Right atrium auricular region (tissue), 2 donors: ENCODE data around the gene UNC13C. TPM values are rescaled to one million over a fixed set of nuclear protein-coding genes. Genes with fewer than 3 reads are reported as not detected.

ENCODE experiments used
- DNase-seq: peaks from one replicate; pipeline ENCODE4 v3.0.0-alpha.2; 2019; ENCODE audit warnings: low spot score
- H3K27ac ChIP-seq, 2 donors: fragments of 200-600 bp; sonication (generic); 1 replicate in 1 of 2; 2 replicates in 1 of 2; pipeline ENCODE4 v1.5.1; 2016 to 2019
- H3K27me3 ChIP-seq, 2 donors: fragments of 200-600 bp; sonication (generic); one replicate each; pipeline versions ENCODE4 v1.5.1 to v1.6.0; 2017 to 2019
- H3K36me3 ChIP-seq: fragments of 200-600 bp; sonication (generic); one replicate; pipeline ENCODE4 v1.5.1; 2016
- H3K4me1 ChIP-seq, 2 donors: fragments of 200-600 bp; sonication (generic); one replicate each; pipeline versions ENCODE4 v1.5.1 to v1.6.0; 2017 to 2019
- H3K4me3 ChIP-seq, 2 donors: fragments of 200-600 bp; sonication (generic); 1 replicate in 1 of 2; 2 replicates in 1 of 2; pipeline ENCODE4 v1.5.1; 2017 to 2019; ENCODE audit warnings: mild to moderate bottlenecking in 1 of 2, moderate library complexity in 1 of 2
- H3K9me3 ChIP-seq, 2 donors: fragments of 200-600 bp; sonication (generic); one replicate each; pipeline ENCODE4 v1.5.1; 2019
- total RNA-seq, 2 donors: library from RNA; depleted of rRNA; stranded (reverse); fragments of >200 nt; gene quantifications; one replicate each; pipeline ENCODE4 v1.1.0, GENCODE V29; 2016
- TF ChIP-seq, protein P1 (sequence below), 2 donors: fragments of 200-600 bp; sonication (generic); IDR thresholded peaks; one replicate each; pipeline ENCODE4 v1.5.1; 2019; ENCODE audit warnings: antibody characterized with exemption in 2 of 2

The UNC13C gene
- total RNA-seq, 2 donors from 2014 or later: 0.19 to 0.31 TPM

DNA sequence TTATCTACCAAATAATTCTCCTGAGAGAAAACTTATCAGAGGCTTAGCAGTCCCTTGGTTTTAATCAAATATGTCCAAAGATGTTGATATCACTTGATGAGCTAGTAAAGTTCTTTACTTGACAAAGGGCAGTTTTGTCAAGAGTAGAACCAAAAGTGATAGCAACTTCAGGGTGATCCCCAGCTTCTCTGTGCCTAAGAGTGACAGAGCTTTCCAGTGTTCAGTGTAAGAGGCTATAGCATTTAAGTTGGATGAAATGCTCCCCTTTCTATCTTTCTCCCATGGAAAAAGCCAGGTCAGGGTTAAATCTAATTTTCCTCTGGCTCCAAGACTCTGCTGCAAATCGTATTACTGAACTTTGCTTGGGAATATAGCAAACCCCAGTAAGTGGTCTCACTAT is 120.8 kb downstream of the UNC13C start:
- no peaks in the 10 kb centered on the region for H3K4me1 ChIP-seq
- TF ChIP-seq, protein P1, sequence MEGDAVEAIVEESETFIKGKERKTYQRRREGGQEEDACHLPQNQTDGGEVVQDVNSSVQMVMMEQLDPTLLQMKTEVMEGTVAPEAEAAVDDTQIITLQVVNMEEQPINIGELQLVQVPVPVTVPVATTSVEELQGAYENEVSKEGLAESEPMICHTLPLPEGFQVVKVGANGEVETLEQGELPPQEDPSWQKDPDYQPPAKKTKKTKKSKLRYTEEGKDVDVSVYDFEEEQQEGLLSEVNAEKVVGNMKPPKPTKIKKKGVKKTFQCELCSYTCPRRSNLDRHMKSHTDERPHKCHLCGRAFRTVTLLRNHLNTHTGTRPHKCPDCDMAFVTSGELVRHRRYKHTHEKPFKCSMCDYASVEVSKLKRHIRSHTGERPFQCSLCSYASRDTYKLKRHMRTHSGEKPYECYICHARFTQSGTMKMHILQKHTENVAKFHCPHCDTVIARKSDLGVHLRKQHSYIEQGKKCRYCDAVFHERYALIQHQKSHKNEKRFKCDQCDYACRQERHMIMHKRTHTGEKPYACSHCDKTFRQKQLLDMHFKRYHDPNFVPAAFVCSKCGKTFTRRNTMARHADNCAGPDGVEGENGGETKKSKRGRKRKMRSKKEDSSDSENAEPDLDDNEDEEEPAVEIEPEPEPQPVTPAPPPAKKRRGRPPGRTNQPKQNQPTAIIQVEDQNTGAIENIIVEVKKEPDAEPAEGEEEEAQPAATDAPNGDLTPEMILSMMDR (IDR thresholded peaks at IDR 0.05): no peak
- no peak overlapping the region for H3K27ac ChIP-seq
- no peak overlapping the region for H3K4me3 ChIP-seq
- peaks cover 0 to 6% of the 10 kb centered on the region in 2 donors for H3K9me3 ChIP-seq
- DNase-seq: no peak
- H3K36me3 ChIP-seq: no peaks in the 10 kb centered on the region
- H3K27me3 ChIP-seq: no peaks in the 10 kb centered on the region

DNA sequence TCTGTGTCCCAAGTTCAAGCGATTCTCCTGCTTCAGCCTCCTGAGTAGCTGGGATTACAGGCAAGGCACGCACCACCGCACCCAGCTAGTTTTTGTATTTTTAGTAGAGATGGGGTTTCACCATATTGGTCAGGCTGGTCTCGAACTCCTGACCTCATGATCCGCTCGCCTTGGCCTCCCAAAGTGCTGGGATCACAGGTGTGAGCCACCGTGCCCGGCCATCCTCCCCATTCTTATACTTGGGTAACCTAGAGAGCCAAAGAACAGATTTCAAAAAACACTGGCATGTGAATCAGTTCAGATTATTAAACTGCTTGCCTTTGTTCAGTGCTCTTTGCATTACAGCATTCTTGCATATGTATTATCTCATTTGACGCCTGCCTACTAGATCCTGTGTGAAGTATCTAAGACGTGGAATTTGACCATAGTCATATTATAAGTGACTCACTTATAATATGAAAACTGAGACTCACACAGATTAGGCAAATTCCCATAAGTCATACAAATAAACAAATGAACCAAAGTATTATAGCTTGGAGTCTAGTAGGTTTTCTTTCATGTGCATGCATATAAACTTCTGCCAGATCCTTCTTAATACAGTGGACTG is 123.5 kb downstream of the UNC13C start:
- no peaks in the 10 kb centered on the region for H3K9me3 ChIP-seq
- DNase-seq: no peak
- H3K27me3 ChIP-seq: no peaks in the 10 kb centered on the region
- H3K27ac ChIP-seq: no peak overlapping the region
- TF ChIP-seq, protein P1 (IDR thresholded peaks at IDR 0.05): no peak
- no peaks in the 10 kb centered on the region for H3K36me3 ChIP-seq
- H3K4me3 ChIP-seq: no peak overlapping the region
- H3K4me1 ChIP-seq: no peaks in the 10 kb centered on the region

DNA sequence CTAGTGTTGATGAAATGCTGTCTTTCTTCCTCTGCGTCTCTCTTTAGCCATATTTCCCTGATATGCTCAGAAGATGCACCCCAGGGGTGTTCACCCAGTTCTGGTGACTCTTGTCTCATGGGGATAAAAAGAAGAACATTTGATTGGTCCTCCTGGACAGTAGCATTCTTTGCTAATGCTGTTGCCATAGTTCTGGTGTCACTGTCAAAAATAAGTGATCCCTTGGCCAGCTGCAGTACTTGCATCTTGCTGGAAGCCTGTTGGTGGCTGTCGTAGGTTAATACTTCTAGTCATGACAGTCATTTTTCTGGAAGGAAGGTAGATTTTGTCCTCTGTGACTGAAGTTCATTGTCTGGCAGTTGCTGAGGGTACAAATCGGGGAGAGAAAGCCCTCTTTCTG is 124.5 kb downstream of the UNC13C start:
- no peaks in the 10 kb centered on the region for H3K9me3 ChIP-seq
- no peak overlapping the region for H3K27ac ChIP-seq
- H3K36me3 ChIP-seq: no peaks in the 10 kb centered on the region
- no peak overlapping the region for H3K4me3 ChIP-seq
- H3K27me3 ChIP-seq: no peaks in the 10 kb centered on the region
- no peak for DNase-seq
- TF ChIP-seq, protein P1 (IDR thresholded peaks at IDR 0.05): no peak
- H3K4me1 ChIP-seq: no peaks in the 10 kb centered on the region

DNA sequence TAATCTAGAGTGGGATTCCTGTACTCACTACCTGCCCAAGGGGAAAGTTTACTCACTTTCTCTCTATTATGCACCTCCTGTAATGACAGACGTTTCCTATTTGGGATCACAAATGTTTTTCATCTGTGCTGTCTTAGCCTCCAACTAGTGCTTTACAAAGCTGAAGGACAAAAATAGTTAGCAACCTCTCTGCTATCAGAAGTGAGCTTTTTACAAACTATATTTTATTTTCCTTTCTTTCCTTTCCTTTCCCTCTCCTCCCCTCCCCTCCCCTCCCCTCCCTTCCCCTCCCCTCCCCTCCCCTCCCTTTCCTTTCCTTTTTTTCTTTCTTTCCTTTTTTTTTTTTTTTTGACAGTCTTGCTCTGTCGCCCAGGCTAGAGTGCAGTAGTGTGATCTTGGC is 130.8 kb downstream of the UNC13C start:
- Histone ChIP-seq H3K9me3 (no peaks in the 10 kb centered on the region), H3K27ac (no peak overlapping the region), H3K27me3 (no peaks in the 10 kb centered on the region), H3K36me3 (no peaks in the 10 kb centered on the region), H3K4me1 (no peaks in the 10 kb centered on the region), H3K4me3 (no peak overlapping the region)
- TF ChIP-seq, protein P1 (IDR thresholded peaks at IDR 0.05): no peak
- no peak for DNase-seq

DNA sequence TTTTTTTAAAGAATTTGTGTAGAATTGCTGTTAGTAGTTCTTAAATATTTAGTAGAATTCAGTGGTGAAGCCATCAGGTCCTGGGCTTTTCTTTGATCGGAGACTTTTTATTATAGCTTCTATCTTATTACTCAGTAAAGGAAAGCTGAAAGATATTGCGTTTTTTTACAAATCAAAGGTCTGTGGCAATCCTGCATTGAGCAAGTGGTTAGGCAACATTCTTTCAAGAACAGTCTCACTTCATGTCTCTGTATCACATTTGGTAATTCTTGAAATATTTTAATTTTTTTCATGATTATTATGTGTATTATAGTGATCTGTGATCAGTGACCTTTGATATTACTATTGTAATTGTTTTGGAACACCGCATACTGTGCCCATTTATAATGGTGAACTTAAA is 140.8 kb downstream of the UNC13C start:
- TF ChIP-seq, protein P1 (IDR thresholded peaks at IDR 0.05): no peak
- no peaks in the 10 kb centered on the region for H3K36me3 ChIP-seq
- DNase-seq: no peak
- peaks cover 0 to 6% of the 10 kb centered on the region in 2 donors for H3K9me3 ChIP-seq
- H3K4me1 ChIP-seq: no peaks in the 10 kb centered on the region
- no peak overlapping the region for H3K27ac ChIP-seq
- no peak overlapping the region for H3K4me3 ChIP-seq
- no peaks in the 10 kb centered on the region for H3K27me3 ChIP-seq

DNA sequence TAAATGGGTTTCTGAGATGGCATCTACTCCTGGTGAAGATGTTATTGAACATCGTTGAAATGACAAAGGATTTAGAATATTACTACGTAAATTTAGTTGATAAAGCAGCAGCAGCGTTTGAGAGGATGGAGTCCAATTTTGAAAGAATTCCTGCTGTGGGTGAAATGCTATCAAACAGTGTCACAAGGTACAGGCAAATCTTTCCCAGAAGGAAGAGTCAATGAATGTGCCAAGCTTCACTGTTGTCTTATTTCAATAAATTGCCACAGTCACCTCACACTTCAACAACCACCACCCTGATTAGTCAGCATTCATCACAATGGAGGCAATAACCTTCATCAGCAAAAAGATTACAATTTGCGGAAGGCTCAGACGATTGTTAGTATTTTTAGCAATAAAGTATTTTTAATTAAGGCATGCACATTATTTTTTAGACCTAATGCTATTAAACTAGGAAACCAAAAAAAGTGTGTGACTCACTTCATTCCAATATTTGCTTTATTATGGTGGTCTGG is 142.8 kb downstream of the UNC13C start:
- H3K27me3 ChIP-seq: no peaks in the 10 kb centered on the region
- TF ChIP-seq, protein P1 (IDR thresholded peaks at IDR 0.05): no peak
- H3K4me1 ChIP-seq: no peaks in the 10 kb centered on the region
- no peaks in the 10 kb centered on the region for H3K36me3 ChIP-seq
- DNase-seq: no peak
- no peak overlapping the region for H3K27ac ChIP-seq
- peaks cover 0 to 6% of the 10 kb centered on the region in 2 donors for H3K9me3 ChIP-seq
- H3K4me3 ChIP-seq: no peak overlapping the region
